Measurements from ENCODE around the gene HOXB7.

Gene HOXB7

GRCh38 chr17:48610282-48611211, at the start of gene HOXB7:
Gene HOXB7, minus strand, starts transcription at chr17:48611017. Its CDS starts 99 bp downstream, at chr17:48610918.
- DNase-seq = peak; percentile 35

DNA sequence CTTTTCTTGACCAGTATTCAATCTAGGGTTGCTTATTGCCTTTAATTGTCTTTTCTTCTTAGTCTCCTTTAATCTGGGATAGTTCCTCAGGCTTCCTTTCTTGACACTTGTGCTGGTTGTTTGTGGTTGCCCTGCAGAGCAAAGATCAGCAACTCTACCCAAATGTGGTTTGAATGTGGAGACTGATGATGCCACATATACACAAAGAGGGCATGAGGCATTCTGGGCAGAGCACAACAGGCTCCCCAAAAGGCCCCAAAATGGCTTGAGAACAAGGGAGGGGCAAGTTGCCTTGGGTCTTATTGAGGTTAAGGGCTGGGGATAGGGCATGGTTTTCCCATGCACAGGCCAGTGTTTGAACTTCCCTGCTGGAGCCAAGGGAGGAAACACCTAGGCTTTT, 45.1 kb upstream of the HOXB7 start:
- no peak for DNase-seq

DNA sequence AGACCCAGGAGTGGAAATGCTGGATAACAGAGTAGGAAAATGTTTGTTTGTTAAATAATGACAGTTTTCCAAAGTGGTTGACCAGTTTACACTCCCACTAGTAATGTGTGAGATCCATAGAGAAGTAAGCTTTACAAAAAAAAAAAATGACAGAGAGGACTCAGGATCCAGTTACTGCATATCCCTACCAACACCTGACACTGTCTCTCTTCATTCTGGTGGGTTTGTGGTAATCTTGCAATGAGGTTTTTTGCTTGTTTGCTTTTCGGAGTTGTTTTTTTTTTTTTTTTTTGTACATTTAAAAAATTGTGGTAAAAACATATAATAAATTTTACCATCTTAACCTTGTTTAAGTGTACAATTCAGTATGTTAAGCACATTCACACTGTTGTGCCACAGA, 38.9 kb upstream of the HOXB7 start:
- no peak for DNase-seq

DNA sequence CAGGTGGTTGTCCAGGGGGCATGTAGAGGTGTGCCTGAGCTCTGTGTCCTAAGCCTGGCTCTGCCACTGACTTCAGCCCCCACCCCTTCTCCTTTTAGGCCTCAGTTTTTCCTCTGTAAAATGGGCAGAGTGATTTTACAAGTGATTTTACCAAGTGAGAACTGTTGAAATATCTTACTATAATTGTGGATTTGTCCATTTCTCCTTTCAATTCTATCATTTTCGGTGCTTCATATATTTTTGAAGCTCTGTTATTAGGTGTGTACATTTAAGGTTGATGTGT, 37.1 kb upstream of the HOXB7 start:
- DNase-seq = no peak

DNA sequence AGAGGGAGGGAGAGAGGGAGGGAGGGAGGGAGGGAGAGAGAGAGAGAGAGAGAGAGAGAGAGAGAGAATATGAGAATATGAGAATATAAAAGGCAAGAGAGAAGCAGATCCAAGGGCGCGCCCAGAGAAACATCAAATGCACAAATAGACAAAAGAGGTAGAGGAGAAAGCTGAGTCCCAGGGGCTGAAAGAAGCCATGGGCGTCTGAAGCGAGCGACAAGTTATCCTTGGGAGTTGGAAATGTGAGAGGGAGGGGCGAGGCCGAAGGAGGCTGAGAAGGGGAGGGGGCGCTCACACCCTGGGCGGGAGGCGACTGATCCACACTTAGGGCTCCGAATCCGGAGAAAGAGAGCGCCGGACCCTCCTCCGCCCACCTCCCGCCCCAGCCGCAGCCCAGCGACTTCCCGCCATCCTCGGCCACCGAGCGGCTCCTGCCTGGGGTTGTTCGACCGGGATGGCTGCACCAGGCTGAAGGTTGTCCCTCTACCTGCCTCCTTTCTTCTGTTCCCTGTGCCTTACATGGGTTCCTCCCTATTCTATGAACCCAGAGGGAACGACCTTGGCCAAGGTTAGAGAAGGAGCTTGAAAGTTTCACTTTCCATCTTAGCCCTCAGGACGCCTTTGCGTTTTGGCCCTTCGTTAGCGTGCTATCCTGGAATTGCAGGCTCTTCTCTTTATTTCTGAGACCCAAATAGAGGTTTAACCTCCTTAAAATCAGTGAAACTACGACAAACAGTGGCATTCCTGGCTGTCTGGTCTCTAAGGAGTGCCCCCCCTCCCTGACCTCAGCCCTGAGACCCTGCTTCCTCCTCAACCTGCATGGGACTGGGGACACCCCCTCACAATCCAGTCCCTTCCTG, 36.5 kb upstream of the HOXB7 start:
- no peak for DNase-seq

DNA sequence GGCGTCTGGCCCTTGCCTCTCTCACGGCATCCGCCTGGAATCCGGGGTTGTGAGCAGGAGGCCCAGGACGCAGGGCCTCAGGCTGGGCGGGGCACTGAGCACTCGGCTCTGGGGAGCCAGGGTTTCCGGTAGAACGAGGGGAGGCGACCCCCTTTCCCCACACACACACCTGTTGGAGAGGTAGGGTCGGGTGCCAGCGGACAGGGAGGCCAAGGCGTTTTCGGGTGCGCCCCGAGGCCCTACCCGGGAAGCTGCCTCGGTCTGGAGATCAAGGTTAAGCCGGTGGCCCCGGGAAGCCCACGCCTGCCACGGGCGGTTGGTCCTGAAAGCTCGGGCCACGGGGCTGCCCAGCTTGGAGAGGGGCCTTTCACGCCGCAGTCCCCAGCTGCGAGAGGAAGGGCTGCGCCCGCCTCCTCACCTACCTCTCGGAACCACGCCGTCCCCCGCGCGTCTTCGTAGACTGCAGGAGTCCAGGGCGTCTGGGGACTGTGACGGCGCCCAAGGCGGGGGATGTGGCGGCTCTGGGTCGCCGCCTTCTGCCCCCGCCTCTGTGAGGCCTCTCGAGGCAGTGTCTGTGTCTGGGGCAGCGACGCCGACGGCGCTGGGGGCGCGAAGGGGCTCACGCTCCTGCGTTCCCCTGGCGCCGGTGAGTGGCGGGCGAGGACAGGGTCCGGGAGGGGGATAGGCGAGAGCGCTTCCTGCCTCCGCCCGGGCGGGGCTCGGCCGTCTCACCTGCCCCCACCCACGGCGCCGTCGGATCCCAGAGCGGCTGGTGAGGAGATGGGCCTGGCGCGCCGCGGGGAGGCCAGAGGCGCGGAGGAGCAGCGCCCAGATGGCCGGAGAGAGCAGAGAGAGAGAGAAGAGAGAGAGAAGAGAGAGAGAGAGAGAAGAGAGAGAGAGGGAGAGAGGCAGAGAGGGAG, 35.6 kb upstream of the HOXB7 start:
- no peak for DNase-seq

- DNase-seq = no peak
These were observed 34.9 kb upstream of the HOXB7 start for GRCh38 chr17:48645639-48646182.

DNA sequence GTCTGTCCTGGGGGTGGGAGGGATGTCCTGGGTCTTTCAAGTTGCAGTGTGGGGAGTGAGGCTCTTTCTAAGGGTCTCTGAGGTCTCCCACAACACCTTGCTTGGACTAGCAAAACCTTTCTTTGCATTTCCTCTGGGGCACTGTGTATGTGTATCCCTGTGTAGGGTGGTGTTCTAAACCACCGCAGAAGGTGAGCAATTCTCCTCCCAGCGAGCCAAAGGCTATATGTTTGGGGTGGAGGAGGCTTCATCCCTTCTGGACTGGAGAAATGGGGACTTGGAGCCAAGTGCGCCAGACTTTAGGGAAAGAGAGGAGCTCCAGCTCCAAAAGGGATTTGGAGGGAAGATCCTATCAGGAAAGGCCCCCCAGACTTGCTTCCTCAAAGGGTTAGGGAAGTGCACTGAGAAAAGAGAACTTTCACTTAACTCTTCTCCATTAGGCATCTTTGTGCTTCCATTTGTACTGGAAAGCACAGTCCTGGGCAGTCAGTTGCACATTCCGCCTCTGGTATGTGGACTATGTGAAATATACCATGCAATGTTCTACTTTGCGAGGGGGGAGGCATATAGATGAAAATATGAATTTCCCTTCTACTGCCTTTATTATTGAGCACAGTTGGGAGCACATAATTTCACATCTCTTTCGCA, 34.2 kb upstream of the HOXB7 start:
- DNase-seq = no peak

DNA sequence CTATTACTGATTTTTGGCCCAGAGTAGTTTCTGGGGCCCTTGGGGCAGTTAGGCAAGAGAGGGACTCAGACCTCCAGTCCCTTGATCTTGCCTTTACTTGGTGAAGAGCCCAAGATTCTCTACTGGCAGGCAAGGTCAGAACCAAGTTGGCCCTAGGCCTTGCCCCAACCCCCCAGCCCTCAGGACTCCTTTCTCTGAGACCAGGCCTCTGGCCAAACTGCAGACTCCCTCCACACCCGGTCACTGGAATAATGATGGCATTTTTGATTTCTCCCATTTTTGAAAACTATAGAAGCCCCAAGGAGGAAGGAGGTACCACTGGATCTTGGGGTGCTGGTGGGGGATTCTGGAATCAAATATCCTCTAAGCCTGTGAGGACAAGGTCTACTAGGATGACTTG, 33.3 kb upstream of the HOXB7 start:
- DNase-seq = no peak

- no peak for DNase-seq
These were observed 32.8 kb upstream of the HOXB7 start for GRCh38 chr17:48643697-48644012.

- no peak for DNase-seq
These were observed 32.3 kb upstream of the HOXB7 start for GRCh38 chr17:48642843-48643696.

GRCh38 chr17:48642059-48642842, 31.4 kb upstream of the HOXB7 start:
- DNase-seq = no peak

- DNase-seq = no peak
These were observed 30.8 kb upstream of the HOXB7 start for GRCh38 chr17:48641541-48642058.

DNA sequence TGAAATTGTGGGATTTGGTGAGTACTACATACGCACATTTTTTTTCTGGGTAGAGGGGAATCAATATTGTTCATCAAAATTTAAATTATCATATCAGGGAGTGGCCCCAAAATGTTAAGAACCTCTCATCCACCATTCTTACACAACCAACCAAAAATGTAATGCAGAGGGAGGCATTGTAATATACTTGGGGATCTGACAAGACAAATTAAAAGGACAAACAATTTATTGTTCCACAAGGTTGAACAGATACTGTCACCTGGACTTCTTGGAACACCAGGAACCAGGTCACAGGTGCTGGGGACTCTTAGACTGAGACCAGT, 30.0 kb upstream of the HOXB7 start:
- no peak for DNase-seq

DNA sequence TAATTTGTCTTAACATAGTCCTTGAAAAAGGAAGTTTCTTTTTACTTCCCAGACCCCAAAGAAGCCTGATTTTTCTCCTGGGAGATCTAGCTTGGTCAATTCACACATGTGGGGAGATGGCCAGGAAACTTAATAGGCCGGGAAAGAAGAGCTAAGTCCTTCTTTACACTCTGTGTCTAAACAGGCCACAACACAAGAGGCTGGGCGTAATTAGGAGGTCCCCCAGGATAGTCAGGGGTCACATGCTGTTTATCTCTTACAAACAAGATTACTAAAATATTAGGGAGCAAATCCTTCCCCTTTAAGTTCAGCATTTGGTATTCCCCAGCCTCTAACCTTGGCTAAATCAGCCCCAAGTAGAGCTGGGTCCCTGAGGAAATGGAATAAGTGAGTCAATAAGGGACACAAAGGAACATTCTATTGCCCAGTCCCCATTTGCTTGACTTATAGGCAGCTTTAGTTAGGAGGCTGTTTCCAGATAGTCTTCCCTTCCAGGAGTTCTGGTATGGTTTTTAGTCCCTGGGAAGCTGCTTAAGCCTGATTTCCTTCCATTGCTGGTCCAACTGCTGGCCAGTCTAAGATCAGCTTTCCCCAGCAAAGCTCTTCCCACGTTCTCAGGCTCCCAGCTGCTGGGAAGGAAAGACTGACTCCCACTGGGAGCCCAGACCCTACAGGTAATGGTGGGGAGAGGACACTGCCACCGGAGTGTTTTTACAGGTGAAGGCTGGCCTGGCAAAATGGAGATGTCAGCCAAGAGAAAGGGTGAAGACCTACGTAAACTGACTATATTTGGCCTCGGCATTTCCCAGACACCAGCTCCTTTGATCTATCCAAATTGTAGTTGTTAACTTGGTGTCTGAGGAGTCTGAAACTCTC, 29.4 kb upstream of the HOXB7 start:
- DNase-seq = no peak

GRCh38 chr17:48639136-48639535, 28.3 kb upstream of the HOXB7 start:
- no peak for DNase-seq

DNA sequence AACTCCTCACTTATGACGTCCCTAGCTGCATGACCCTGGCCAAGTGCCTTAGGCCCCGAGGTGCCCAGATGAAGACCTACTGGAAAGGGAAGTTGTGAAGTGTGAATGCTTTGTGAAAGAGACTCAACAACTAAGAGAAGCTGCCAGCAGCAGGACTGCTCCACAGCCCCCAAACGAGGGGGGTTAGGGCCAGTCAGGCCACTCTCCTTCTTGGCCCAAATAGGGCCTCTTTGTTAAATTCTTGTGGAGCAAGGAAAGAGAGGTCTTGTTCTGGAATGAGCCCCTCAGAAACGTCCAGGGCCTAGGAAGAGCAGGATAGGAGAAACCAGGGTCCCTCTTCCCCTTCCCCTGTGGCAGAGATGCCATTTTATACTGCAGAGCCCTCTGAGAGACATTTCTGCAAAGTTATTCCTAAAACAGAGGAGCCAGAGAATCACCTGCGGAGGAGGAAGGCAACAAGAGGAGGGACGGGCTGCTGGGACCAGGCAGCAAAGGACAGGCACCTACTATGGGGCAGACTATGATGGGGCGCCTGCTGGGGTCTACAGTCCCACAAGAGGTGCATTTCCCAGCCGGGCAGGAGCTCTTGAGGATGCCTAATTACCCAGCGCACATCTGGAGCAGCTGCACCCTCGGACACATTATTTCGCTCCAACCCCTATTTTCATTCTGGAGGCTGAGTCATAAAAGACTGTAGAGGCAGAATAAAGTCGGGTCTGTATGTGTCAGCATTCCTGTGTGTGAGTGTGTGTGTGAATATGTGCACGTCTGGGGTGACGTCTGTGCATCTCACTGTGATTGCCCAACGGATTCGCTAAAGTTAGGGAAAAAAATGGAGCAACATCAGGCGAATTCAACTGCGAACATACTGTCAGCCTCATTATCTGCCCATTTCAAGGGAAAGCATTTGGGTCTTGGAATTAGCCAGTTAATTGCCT, 26.8 kb upstream of the HOXB7 start:
- no peak for DNase-seq

Measured in NCI-H1694 (cell line).